HEK293T (cell line): ENCODE results near the gene FANCD2.

ENCODE experiments used
- CTCF ChIA-PET: fragments of 350-600 bp; formaldehyde crosslinking; extraction: SDS; loops from one replicate; lab custom pipeline; 2021; ENCODE audit warnings: antibody characterized with exemption, inconsistent platforms; lab: Yijun Ruan, JAX
- POLR2A ChIA-PET: fragments of 350-600 bp; formaldehyde crosslinking; extraction: SDS; loops from one replicate; lab custom pipeline; 2020; ENCODE audit warnings: antibody characterized with exemption, inconsistent platforms; lab: Yijun Ruan, JAX
- DNase-seq: peaks from one replicate; pipeline ENCODE4 v3.0.0; 2012; ENCODE audit warnings: mixed read lengths; ENCODE audit errors: extremely low spot score
- ARNT ChIP-seq: fragments of 450-650 bp; IDR thresholded peaks from 2 replicates; pipeline ENCODE4 v1.6.1; 2017; ENCODE audit warnings: mild to moderate bottlenecking
- BHLHE40 ChIP-seq: fragments of 450-650 bp; IDR thresholded peaks from 2 replicates; pipeline ENCODE4 v1.6.1; 2016; ENCODE audit warnings: mild to moderate bottlenecking, moderate library complexity, borderline replicate concordance
- CTBP1 ChIP-seq: fragments of 450-650 bp; IDR thresholded peaks from 2 replicates; pipeline ENCODE4 v1.6.1; 2016; ENCODE audit warnings: borderline replicate concordance
- ELF4 ChIP-seq: fragments of 450-650 bp; IDR thresholded peaks from 2 replicates; pipeline ENCODE4 v1.6.1; 2017; ENCODE audit warnings: antibody characterized with exemption
- FOXA1 ChIP-seq: fragments of 450-650 bp; IDR thresholded peaks from 2 replicates; pipeline ENCODE4 v1.6.1; 2016; ENCODE audit warnings: mild to moderate bottlenecking
- FOXK2 ChIP-seq: fragments of 450-650 bp; IDR thresholded peaks from 2 replicates; pipeline ENCODE4 v1.6.1; 2016; ENCODE audit warnings: mild to moderate bottlenecking
- FOXM1 ChIP-seq: fragments of 450-650 bp; IDR thresholded peaks from 2 replicates; pipeline ENCODE4 v1.6.1; 2017; ENCODE audit warnings: mild to moderate bottlenecking, borderline replicate concordance
- HDGF ChIP-seq: fragments of 450-650 bp; IDR thresholded peaks from 2 replicates; pipeline ENCODE4 v1.6.1; 2017; ENCODE audit warnings: antibody characterized with exemption, borderline replicate concordance
- L3MBTL2 ChIP-seq: fragments of 450-650 bp; conservative IDR thresholded peaks from 2 replicates; pipeline ENCODE4 v1.6.1; 2016; ENCODE audit warnings: mild to moderate bottlenecking
- LEF1 ChIP-seq: fragments of 450-650 bp; IDR thresholded peaks from 2 replicates; pipeline ENCODE4 v1.6.1; 2017; ENCODE audit warnings: mild to moderate bottlenecking, borderline replicate concordance
- NFRKB ChIP-seq: fragments of 450-650 bp; IDR thresholded peaks from 2 replicates; pipeline ENCODE4 v1.6.1; 2016; ENCODE audit warnings: mild to moderate bottlenecking, moderate library complexity
- SP1 ChIP-seq: fragments of 450-650 bp; IDR thresholded peaks from 2 replicates; pipeline ENCODE4 v1.6.1; 2017
- SUZ12 ChIP-seq: fragments of 450-650 bp; IDR thresholded peaks from 2 replicates; pipeline ENCODE4 v1.6.1; 2016; ENCODE audit warnings: mild to moderate bottlenecking
- TARDBP ChIP-seq: fragments of 450-650 bp; IDR thresholded peaks from 2 replicates; pipeline ENCODE4 v1.6.1; 2016
- ZNF384 ChIP-seq: fragments of 450-650 bp; IDR thresholded peaks from 2 replicates; pipeline ENCODE4 v1.6.1; 2016
- TF ChIP-seq, protein P1 (sequence below): fragments of 450-650 bp; IDR thresholded peaks from 2 replicates; pipeline ENCODE4 v1.6.1; 2016

Gene FANCD2

DNA sequence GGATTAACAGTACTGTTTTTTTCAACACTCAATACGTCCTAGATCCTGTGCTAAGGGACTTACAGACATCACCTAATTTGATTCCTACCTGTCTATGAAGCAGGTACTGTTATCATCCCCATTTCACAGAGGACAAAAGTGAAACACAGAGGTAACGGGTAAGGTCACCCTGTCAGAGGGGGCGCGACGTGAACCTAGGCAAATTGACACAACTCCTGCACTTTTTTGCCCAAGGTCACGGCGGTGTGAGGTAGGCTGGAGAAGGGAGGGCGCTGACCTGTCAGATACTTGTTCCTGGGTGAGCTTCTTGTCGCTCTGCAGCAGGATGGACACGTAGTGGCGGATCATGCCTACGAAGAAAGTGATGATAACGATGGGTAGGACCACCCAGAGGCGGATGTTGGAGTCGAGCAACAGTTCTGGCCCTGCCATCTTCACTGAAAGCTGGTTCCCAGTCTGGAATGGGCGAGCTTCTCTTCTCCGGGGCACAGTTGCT lies 40.0 kb upstream of the FANCD2 start:
- ChIA-PET POLR2A (interaction anchor here (0.8 to 2.3 kb wide), 5 partner anchors 9 to 40 kb away, joined by 3 to 10 read pairs (median 5); partner anchors contain the start of gene FANCD2), CTCF (no interaction called here)

DNA sequence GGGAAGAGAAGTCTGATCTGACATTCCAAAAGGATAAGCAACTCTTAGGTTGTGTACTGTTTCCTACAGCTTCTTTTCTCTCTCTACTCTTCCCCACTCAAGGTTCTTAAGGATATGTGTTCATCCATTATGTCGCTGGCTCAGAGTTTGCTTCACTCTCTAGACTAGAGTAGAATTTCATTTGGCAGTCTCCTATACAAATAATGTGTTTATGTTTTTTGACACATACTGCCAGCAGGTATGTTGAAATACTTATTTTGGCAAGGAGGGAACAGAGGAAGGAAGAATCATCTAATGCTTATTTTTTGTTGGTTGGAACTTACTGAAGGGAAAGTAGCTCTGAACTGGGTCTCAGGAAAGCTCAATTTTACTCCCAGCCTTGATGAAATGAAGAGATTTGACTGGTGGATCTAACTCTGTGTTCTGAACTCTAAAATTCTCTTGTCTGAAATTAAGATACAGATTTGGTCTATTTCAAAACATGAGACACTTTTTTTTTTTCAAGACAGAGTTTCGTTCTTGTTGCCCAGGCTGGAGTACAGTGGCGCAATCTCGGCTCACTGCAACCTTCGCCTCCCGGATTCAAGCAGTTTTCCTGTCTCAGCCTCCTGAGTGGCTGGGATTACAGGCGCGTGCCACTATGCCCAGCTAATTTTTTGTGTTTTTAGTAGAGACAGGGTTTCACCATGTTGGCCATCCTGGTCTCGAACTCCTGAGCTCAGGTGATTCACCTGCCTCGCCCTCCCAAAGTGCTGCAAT lies 32.0 kb upstream of the FANCD2 start:
- POLR2A ChIA-PET: interaction anchor here (1.0 kb wide), 1 partner anchor 18 kb away, joined by 4 read pairs; no protein-coding TSS in a partner anchor
- CTCF ChIA-PET: no interaction called here
- TF ChIP-seq, protein P1, sequence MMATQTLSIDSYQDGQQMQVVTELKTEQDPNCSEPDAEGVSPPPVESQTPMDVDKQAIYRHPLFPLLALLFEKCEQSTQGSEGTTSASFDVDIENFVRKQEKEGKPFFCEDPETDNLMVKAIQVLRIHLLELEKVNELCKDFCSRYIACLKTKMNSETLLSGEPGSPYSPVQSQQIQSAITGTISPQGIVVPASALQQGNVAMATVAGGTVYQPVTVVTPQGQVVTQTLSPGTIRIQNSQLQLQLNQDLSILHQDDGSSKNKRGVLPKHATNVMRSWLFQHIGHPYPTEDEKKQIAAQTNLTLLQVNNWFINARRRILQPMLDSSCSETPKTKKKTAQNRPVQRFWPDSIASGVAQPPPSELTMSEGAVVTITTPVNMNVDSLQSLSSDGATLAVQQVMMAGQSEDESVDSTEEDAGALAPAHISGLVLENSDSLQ: no peak
- TF ChIP-seq SP1: no peak
- no peak for TF ChIP-seq LEF1
- TF ChIP-seq BHLHE40: no peak
- no peak for TF ChIP-seq ZNF384
- no peak for TF ChIP-seq SUZ12
- TF ChIP-seq HDGF: no peak
- TF ChIP-seq L3MBTL2: no peak
- TF ChIP-seq FOXM1: no peak
- no peak for TF ChIP-seq TARDBP
- no peak for TF ChIP-seq FOXA1
- no peak for TF ChIP-seq FOXK2
- no peak for TF ChIP-seq ARNT
- TF ChIP-seq ELF4: no peak
- TF ChIP-seq NFRKB: no peak
- no peak for TF ChIP-seq CTBP1
- no peak for DNase-seq

More for the DNA sequence above, 40.0 kb upstream of the FANCD2 start:
- DNase-seq: no peak
- no peak for TF ChIP-seq FOXM1
- no peak for TF ChIP-seq ELF4
- TF ChIP-seq SP1: no peak
- no peak for TF ChIP-seq CTBP1
- TF ChIP-seq BHLHE40: no peak
- TF ChIP-seq ARNT: no peak
- no peak for TF ChIP-seq LEF1
- TF ChIP-seq TARDBP: no peak
- no peak for TF ChIP-seq NFRKB
- no peak for TF ChIP-seq FOXK2
- no peak for TF ChIP-seq FOXA1
- no peak for TF ChIP-seq SUZ12
- TF ChIP-seq ZNF384: no peak

DNA sequence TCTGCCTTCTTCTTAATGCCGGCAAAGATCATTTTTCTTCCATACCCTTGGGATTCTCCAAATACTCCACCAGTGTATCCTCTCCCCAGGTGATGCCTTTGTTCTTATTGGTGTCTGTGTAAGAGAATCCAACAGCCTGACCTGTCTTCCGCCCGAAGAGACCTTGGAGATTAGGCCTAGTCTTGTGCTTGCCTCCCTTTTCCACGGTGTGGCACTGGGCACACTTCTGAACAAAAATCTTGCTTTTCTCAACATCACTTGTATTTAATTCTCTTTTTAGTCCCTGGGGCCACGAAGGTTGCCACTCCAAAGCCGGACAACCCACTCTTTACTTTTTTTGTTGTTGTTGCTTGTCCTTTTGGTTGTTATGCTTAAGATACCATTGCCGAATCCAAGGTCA lies 25.6 kb upstream of the FANCD2 start:
- ChIA-PET CTCF (no interaction called here), POLR2A (no interaction called here)
- DNase-seq: no peak
- TF ChIP-seq TARDBP (no peak), ZNF384 (no peak), ARNT (no peak), CTBP1 (no peak), FOXK2 (no peak), NFRKB (no peak), ELF4 (no peak), FOXA1 (no peak), HDGF (no peak), SP1 (no peak), FOXM1 (no peak), BHLHE40 (no peak), SUZ12 (no peak)
- TF ChIP-seq, protein P1: no peak

DNA sequence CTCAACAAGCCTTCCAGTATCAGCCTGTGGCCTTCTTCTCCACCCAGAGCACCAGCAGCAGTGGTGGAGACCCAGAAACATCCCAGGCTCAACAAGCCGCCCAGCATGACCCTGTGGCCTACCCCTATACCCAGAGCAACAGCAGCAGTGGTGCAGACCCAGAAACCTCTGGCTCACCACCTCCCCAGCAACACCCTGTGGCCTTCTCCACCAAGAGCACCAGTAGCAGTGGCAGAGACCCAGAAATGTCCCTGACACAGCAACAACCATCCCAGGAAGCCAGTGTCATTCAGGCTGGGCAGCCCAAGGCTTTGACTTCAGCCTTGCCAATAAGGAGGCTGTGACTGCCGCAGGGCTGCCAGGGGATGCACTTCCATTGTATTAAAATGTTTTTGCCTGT lies 23.3 kb upstream of the FANCD2 start:
- no peak for DNase-seq
- ChIA-PET POLR2A (no interaction called here), CTCF (no interaction called here)
- TF ChIP-seq FOXA1: no peak
- TF ChIP-seq LEF1: no peak
- TF ChIP-seq NFRKB: no peak
- no peak for TF ChIP-seq ELF4
- TF ChIP-seq BHLHE40: no peak
- no peak for TF ChIP-seq ZNF384
- no peak for TF ChIP-seq HDGF

DNA sequence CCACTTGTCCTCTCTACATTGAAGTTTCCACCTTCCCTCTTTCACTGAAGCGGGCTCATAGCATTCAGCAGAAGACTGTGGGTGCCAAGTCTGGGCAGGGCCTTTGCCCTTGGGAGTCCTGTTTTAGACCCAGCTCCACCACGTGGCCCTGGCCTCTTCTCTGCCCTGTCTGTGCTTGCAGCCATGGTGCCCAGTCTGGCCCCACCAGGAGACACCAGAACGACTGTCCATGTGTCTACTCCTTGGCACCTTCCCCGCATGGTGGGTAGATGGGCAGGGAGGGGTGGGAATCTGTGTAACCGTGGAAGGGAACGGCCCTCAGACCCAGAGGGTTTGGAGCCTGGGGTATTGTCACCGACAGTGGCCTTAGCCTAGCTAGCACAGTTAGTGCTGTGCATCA lies 21.7 kb upstream of the FANCD2 start:
- CTCF ChIA-PET: no interaction called here
- TF ChIP-seq, protein P1: no peak
- no peak for TF ChIP-seq FOXA1
- no peak for TF ChIP-seq SP1
- no peak for TF ChIP-seq ELF4
- TF ChIP-seq HDGF: no peak
- TF ChIP-seq ARNT: no peak
- no peak for TF ChIP-seq FOXM1
- DNase-seq: no peak
- POLR2A ChIA-PET: interaction anchor here (0.9 kb wide), 1 partner anchor 11 kb away, joined by 3 read pairs; no protein-coding TSS in a partner anchor

DNA sequence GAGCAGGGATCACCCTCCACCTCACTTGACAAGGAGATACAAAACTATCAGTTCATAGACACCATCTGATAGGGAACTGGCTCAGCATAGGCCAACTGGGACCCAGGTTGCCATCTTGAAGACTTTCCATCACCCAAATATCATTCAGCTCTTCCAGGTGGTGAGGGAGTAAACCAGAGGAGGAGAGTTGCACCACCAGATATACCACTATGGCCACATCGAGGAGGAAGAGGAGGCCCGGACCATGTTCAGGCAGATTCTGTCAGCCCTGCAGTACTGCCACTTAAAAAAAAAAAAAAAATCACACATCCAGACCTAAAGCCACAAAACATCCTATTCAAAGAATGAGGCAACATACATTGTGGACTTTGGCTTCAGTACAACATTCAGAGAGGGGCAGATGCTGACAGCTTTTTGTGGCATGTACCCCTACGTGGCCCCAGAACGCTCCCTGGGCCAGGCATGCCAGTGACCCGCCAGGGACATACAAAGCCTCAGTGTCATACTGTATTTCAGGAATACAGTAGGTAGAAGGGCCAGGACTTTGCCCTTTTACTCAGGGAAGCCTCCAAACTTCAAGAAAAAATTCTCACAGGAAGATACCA lies 21.2 kb upstream of the FANCD2 start:
- POLR2A ChIA-PET: no interaction called here
- no peak for TF ChIP-seq SUZ12
- no peak for TF ChIP-seq TARDBP
- TF ChIP-seq, protein P1: no peak
- TF ChIP-seq ZNF384: no peak
- TF ChIP-seq FOXM1: no peak
- TF ChIP-seq BHLHE40: no peak
- TF ChIP-seq ELF4: no peak
- TF ChIP-seq L3MBTL2: no peak
- TF ChIP-seq NFRKB: no peak
- TF ChIP-seq SP1: no peak
- TF ChIP-seq LEF1: no peak
- no peak for TF ChIP-seq CTBP1
- CTCF ChIA-PET: no interaction called here

More for the DNA sequence above, 21.2 kb upstream of the FANCD2 start:
- DNase-seq: no peak
